Stromal cell of bone marrow (primary cell): ENCODE measurements around the gene G3BP2.
"Not testable (repeated sequence)": the region's sequence is repeated elsewhere in the genome, so short reads cannot be mapped to it uniquely, and the experiment has no call there.

Experiments
- DNase-seq: peaks from one replicate; pipeline ENCODE4 v3.0.0-alpha.2; 2012; ENCODE audit warnings: low read depth

Gene G3BP2

GRCh38 chr4:75673027-75673958, at the start of gene G3BP2:
Gene G3BP2 (minus strand): TSS chr4:75673411. CDS start chr4:75662025, 11,386 bp downstream.
- peak; percentile 96 for DNase-seq

GRCh38 chr4:75722417-75722816, 49.2 kb upstream of the G3BP2 start:
- DNase-seq = no peak

GRCh38 chr4:75718529-75718928, 45.3 kb upstream of the G3BP2 start:
- no peak for DNase-seq

- no peak for DNase-seq
These were observed 44.2 kb upstream of the G3BP2 start for GRCh38 chr4:75717408-75717807.

GRCh38 chr4:75716054-75716453, 42.8 kb upstream of the G3BP2 start:
- DNase-seq = not testable (repeated sequence)

- peak; percentile 28 for DNase-seq
These were observed 42.0 kb upstream of the G3BP2 start for GRCh38 chr4:75715105-75715799.

- DNase-seq = no peak
These were observed 41.5 kb upstream of the G3BP2 start for GRCh38 chr4:75714704-75715103.

GRCh38 chr4:75714011-75714410, 40.8 kb upstream of the G3BP2 start:
- DNase-seq = no peak

GRCh38 chr4:75710246-75710645, 37.0 kb upstream of the G3BP2 start:
- DNase-seq = no peak

- DNase-seq = no peak
These were observed 35.0 kb upstream of the G3BP2 start for GRCh38 chr4:75708218-75708691.

GRCh38 chr4:75705198-75705977, 32.2 kb upstream of the G3BP2 start:
- no peak for DNase-seq

- DNase-seq = no peak
These were observed 29.8 kb upstream of the G3BP2 start for GRCh38 chr4:75702919-75703411.

- no peak for DNase-seq
These were observed 26.1 kb upstream of the G3BP2 start for GRCh38 chr4:75699299-75699698.

GRCh38 chr4:75698963-75699228, 25.7 kb upstream of the G3BP2 start:
- no peak for DNase-seq

- DNase-seq = no peak
These were observed 25.2 kb upstream of the G3BP2 start for GRCh38 chr4:75698162-75698962.

- no peak for DNase-seq
These were observed 23.4 kb upstream of the G3BP2 start for GRCh38 chr4:75696581-75696980.

GRCh38 chr4:75696071-75696470, 22.9 kb upstream of the G3BP2 start:
- DNase-seq = no peak

GRCh38 chr4:75692066-75692465, 18.9 kb upstream of the G3BP2 start:
- not testable (repeated sequence) for DNase-seq

- not testable (repeated sequence) for DNase-seq
These were observed 13.9 kb upstream of the G3BP2 start for GRCh38 chr4:75687125-75687524.

- no peak for DNase-seq
These were observed 13.1 kb upstream of the G3BP2 start for GRCh38 chr4:75686346-75686745.

GRCh38 chr4:75685546-75686189, 12.5 kb upstream of the G3BP2 start:
- DNase-seq = no peak
